Stimulated activated naive CD4-positive, alpha-beta T cell (primary cell): ENCODE data around the gene MAGI2.

Experiments
- DNase-seq, 6 experiments: peaks; one replicate each; lab custom pipeline; 2025; lab: John Stamatoyannopoulos, UW

MAGI2 gene

DNA sequence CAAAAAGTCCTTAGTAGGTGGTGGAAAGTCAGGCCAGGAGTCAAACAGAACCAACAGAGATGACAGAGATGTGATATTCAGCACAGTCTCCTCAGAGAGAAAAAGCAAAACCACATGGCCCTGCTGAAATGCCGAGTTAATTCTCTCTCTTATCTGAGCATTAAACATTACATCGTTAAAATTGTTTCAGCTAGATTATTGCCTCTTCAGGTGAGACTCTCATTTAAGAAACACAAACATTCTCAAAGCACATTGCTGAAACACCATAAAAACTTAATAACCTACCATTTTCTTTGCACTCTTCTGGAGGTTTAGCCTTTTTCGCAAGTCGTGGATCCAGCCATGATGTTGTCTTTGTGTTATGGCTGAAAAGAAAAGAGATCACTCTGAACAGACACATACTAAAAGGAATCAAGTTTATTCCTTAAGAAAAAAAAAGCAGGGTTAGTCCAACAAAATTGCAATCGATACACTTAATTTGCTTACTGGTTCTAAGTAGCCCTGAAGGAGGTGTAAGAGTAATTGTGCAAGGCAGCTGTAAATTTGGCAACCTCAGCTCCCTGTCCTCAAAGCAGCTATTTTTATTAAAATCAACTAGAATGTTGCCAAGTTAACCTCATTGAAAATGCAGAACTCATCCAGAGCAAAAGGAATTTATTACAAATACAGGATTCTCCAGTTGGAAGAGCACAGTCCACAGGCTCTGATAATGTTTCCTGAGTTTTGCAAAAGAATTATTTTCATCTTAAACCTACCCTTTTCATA, 963.8 kb downstream of the MAGI2 start:
- no peak for DNase-seq

DNA sequence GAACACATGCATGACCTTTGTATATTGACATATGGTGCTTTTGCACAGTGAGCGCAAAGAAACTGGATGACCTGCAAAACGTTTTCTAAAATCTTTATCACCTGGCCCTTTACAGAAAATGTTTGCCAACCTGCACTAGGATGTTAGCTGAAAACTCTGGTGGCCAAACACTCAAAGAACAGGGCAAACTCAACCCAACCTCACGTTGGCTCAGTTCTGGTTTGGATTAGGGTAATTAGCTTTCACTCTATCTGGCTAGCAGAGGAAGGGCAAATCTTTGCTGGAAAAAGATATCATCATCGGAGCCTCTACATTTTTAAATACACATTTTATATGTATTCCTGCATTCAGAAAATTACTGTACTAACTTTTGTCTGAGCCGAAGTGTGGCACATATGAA, 966.0 kb downstream of the MAGI2 start:
- no peak for DNase-seq

DNA sequence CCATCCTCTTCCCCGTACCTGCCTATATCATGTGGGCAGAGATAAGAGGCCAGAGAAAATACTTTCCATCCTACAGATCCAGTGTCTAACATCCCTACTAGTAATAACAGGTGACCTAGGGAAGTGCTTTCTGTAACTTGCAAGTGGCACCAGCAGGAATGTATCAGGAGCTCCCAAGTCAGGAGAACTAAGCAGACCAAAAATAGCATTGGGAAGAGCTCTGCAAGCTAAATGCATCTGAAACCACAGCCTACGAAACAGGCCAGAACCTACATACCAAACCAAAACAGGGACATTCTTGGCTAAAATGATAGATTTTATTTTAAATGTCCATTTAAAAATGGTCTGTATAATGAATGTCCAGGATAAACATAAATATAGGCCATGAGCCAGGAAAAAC, 974.1 kb downstream of the MAGI2 start:
- no peak for DNase-seq

DNA sequence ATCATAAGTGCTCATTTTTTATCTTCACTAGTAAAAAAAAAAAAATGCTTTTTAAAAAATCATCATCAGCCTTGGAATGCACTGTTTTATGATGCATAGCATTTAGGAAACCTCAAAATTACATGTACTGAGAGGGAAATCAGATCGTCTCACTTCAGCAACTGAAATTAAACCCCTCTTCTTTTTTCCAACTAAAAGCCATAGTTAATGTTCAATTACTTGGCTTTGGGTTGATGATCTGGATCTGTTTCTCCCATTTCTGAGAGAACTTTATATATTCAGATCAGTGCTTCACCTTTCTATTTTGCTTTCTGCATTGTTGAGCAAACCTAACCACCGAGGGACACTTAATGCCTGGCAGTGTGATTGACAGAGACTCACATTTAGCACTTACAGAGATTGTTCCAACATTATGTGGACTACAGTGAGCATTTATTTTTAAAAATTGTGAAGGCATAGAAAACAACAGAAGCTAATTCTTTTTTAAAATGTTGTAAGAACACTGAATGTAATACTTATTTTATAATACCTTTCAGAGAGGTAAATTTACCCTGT, 976.5 kb downstream of the MAGI2 start:
- no peak for DNase-seq

DNA sequence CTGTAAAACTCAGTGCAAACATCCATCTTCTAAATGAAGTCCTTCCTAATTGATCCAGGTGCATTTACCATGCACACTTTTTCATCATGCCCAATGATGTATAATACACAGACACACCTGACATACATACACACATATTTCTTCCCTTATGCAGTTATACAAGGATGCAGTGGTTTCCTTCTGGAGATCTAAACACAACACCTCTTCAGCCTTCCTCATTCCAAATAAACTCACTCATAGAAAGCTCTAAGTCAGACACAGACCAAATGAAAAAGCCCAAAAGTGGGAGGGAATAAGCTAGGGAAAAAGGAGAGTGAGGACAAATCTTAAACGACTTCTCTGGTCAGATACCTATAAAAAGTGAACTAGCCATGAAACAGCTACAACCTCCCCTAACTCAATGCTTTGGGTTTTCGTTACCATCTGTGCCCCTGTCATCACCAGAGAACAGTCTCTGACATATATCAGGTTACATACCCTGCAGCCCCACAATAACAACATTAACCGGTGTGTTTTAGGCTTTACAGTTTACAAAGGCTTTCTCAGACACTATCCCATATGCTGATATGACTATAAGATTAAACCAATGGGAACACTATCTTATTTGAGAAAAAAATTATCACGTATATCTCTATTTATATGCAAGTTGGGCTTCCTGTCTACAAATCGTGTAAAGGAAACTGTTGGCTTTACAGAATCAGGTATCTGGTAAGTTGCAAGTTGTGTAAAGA, 979.7 kb downstream of the MAGI2 start:
- DNase-seq = no peak

DNA sequence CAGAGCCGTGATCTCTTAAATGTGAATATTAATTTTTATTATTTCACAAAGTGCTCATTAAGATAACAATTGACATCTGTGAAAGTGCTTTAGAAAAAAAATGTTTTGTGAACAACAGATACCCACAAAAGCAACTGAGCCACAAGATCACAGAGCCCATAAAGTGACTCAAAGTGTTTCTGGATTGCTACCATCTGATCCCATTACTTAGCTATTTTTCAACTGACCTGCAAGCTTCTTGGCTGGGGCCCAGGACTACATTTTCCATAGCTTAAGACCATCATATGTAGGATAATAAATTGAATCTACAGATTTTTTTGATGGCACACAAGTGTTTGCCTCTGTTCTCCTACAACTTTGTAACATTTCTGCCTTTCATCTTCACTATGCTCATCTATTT, 980.4 kb downstream of the MAGI2 start:
- DNase-seq = no peak

DNA sequence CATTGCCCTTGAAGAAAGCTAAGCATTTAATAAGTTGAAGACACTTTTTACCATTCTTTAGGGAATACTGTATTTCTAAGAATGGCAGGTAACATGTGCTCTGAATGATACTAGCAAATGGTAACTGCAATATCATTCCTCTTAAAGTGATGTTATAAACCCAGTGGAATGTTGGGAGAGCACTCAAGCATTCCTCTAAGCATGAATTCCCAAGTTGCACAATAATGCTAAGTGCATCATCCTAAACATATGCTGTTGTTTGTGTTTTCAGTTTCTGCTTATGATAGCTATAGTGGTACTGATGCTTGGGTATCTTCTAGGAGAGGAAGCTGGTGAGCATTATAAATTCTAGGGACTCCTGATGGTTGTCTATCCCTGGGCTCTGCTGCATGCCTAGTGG, 980.9 kb downstream of the MAGI2 start:
- no peak for DNase-seq

DNA sequence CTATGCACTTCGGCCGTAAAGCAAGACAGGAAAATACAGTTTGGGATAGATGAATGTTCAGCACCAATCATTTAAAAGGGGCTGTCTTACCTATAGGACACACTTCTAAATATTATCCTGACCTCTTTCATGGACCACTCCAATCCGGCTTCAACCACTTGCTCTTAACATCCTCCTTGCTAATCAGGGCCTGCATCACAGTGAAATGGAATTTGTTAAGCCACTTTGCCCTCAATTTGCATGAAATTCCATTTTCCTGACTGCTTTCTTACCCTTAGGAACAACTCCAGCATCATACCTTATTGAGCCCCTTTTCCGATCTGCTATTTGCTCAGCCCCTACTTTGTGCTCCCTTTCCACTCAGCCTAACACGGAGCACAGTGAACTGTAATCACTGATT, 987.6 kb downstream of the MAGI2 start:
- DNase-seq = no peak

DNA sequence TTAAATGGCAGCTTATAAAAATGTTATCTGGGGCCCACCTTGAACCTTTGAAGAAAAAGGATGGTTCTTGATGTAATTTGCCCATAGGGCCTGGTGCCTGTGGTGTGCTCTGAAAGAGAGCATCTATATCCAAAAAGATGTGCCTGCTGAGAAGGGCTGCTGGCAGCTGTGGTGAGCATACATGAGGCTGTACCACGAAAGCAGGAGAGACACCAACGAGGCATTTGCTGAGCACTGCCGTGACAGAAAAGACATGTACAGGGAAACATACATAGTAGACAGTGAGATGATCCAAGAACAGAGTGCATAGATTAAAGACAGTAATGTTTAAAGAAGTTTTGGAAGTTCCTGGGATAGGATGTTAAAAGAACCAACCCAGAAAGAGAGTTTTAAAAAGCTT, 990.4 kb downstream of the MAGI2 start:
- DNase-seq = no peak

DNA sequence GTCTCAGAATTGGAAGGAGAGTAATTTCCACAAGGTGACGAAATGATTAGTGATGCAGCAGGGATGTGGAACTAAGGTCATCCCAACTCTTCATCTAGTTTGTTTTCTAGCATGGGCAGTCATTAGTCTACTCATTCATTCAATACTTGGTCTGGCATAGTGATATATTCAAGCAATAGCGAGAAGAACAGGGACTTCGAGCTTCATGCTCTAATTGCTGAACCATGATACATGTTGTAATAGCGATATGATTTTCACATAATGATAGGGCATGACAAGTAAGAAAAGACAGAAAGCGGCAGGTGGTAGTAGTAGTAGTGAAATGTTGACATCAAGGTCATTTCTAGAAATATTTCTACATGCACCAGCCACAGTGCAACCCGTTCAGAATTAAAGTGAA, 1002.8 kb downstream of the MAGI2 start:
- no peak for DNase-seq

DNA sequence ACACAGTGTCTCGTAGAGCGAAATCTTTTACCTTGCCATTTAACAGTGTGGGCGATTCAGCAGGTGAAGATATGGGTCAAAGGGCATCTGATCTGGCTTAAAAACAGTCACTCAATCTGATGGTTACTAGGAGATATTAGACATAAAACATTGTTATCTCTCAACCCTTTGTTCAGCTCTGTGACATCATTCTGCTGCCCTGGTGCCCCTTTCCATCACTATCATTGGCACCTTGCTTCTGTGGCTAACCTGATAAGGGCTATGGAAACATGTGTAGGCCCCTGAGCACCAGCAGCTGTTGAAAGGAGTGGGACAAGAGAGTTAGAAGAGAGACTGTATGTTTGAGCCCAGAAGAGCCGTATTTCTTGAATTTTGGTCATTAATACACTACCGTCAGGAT, 1004.6 kb downstream of the MAGI2 start:
- DNase-seq = no peak

DNA sequence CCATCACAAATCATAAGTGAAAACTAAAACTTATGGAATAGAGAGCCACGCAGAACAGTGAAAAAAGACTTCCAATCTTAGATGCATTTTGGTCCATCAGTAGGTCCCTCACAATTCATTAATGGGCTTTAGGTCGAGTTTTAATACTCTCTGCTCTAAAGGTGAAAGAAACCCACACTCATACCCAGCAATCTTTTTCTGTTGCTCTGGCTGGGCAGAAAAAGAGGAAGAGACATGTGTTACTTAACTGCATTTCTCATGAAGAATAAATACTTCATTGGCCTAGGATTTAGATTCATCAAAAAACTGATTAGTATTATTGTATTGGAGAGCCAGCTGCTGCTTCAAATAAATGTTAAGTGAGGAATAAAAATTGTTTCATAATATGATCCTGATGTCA, 1009.2 kb downstream of the MAGI2 start:
- no peak for DNase-seq

DNA sequence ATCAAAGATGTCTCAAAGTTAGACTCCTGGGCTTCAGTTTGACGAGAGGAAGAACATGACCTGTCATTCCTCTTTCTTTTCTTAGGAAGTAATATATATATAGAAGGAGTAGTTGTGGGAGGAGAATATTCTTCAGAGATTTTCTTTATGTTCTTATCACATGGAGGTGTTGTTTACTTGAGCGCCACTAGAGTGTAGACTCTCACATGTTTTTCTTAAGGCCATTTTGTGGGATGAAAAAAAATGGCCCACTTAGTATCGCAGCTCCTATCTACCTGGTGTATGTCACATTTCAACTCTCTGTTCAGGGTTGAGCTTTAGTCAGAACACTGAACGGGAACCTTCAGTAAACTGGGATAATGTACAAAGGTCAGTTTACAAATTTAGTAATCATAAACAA, 1009.7 kb downstream of the MAGI2 start:
- no peak for DNase-seq

DNA sequence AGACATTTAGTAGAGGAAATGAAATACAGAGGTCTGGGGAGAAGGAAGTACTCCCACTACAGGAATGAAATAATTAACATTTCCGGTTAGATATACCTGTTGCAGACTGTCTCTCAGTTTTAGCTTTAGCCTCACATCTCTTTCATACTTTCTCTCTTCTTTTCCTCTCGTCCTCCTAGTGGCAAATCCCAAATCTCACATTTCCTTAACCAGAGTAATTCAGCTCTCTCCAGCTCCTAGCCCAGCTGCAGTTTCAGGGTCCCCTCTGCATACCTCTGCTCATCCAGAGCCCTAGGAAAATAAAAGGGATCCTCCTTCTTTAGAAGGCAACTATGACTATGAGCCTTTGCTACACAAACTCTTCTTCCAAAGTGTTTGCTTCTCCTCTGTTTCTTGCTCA, 1011.7 kb downstream of the MAGI2 start:
- no peak for DNase-seq

DNA sequence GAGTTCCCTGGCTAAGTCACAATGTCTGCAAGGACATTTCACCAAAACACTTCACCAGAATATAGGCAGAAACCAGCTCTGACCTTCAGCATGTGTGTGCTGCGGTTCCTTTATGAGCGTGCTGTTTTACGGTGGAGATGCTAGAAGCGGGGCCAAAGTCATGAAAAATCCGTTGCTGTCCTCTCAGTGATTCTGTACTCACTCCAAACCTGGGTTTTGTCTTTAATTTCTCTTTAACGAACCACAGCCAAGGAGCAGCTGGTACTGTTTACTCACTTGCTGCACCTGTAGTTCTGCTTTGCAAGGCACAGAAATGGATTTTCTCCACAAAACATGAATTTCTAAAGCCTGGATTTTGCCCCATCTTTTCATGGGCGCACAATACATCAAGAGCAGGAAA, 1015.0 kb downstream of the MAGI2 start:
- DNase-seq = no peak

DNA sequence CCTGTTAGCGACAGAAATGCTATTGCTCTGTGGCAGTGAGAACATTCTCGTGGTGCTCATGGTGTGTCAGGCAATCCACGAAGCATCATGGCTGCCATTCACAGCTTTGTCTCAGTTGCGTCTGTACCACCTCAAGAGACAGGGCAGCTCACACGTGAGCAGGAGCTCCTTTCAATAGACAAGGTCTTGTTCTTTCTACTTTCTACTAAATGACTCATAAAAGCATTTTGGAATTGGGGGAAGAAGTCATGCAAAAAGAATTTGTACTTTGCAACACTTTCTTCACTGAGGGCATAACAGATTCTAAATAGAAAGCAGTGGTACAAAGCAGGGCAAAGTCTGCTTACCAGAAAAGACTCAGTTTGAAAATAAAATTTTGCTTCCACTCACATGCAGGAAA, 1016.3 kb downstream of the MAGI2 start:
- no peak for DNase-seq

DNA sequence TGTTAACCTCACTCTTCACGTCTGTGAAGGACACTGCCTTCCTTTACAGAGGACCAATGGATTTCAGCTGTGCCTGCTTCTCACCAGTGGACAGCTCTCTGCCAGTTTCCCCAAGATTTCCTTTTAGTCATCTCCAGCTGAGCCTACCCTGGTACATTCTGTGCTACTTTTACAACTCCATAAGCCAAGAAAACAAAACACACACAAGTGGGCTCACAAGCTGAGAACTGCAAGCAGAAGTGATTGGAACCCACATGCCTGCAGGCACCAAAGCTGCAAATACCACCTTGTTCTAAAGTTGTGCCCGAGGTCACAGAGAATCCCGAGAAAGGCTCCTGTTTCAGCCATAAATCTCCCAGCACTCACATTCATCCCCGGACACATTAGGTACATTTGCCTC, 1018.1 kb downstream of the MAGI2 start:
- DNase-seq = no peak

DNA sequence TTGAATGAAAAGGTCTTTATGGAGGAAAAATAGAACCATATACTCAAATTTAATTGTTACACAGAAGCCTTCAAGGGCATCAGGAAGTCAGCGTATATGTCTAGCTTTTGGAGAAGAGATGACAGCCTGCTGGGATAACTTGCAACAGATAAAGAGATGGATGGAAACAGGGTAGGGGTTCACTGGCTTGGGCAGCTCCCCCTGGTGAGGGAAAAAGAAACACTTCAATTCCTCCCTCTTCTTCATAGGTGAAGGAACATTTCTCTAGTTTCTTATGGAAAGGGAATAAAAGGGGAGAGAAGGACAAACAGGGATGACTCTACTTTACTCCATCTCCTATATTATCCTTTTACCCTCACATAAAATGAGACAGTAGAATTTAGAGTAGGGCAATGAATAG, 1019.2 kb downstream of the MAGI2 start:
- no peak for DNase-seq

DNA sequence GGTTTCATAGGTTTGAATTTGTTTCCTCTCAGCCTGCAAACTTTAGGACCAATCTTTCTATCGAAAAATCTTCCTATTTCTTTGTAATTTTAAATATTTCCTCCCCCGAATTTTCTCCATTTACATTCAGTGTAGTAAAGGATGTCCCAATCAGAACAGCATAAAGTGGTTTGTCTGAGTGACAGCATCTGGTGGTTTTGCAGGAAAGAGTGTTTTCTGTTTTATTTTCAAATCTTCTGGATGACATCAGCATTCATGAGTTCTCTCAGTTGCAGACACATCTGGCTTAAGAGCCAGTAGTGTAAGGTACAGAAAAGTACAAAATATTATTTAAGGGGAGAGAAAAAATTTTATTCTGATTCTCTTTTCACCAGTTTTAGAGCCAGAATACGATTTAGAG, 1020.0 kb downstream of the MAGI2 start:
- no peak for DNase-seq

DNA sequence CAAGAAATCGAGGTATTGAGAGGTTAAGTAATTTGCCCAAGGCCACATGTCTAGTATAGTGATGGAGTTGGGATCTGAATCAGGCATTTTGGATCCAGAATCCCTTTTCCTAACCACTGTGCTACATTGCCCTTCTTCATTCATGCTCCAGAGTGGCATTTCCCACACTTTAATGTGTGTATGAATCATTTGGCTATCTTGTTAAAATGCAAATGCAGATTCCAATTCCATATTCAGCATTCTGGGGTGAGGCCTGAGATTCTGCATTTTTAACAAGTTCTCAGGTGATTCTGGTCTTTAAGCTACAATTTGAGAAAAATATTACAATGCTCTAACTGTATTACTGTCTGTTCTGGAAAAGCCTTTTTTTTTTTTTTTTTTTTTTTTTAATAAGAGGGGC, 1023.6 kb downstream of the MAGI2 start:
- no peak for DNase-seq

DNA sequence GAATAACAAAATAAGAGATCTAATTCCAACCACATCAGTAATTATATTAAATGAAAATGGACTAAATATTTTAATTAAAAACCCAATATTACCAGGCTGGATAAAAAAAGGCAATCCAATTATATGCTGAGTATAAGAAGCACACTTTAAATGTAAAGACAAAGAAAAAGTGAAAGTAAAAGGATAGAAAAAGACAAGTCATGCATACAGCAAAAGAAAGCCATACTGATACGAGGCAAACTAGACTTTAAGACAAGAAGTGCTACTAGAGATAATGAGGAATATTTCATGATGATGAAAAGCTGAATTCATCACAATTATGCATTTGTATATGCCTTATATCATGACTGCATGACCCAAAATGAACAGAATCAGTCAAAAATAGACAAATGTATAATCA, 1026.3 kb downstream of the MAGI2 start:
- no peak for DNase-seq

DNA sequence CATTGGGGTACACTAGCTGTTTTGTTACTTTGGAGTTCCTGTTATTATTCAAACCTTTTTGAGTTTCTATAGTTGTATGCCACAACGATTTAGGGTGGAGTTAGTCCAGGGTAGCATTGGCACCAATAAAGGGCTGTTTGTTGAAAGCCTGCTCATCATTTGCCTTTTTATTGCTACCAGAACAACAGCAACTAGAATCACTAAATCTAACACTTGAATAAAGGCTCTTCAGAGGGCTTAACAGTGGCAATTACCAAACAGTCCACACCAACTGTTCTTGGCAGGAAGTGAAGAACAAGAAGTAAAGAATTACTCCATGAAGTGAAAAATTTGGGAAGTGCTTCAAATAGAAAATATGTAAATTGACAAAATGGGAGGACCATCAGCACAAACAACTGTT, 1033.5 kb downstream of the MAGI2 start:
- no peak for DNase-seq

DNA sequence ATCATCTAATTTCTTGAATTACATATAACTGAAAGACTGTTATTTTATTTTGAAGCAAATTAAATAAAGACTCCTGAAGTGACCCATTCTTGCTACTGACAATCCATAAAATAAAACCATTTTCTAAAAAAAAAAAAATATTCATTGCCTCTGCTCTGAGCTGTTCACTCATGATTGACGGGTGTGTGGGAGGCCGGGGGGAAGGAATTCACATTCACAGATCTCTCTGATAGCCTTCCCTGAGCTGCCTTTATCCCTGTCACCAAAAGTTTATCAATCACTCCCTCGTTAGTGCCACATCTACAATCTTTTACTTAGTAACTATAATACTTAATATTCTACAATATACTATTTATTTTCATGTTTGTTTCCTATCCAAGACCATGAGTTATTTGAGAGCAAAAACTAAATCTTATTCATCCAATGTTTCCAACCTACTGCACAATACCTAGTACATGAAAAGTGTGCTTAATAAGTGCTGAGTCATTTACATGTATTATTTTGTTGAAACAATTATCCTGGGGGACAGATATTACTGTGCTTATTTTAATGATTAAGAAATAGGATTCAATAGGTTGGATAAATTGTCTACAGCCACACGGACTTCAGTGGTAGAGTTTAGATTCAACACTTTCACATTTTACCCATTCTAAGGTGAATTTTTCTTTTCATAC, 1036.2 kb downstream of the MAGI2 start:
- DNase-seq = no peak
